B cell (primary cell): ENCODE measurements around the gene PRM1.

Experiments used
- CTCF ChIP-seq: fragments of 200-600 bp; IDR thresholded peaks from one replicate; pipeline ENCODE4 v1.8.0; 2022; ENCODE audit warnings: antibody characterized with exemption, mild to moderate bottlenecking
- EZH2 ChIP-seq: IDR thresholded peaks from 2 replicates; pipeline ENCODE4 v1.6.1; 2012; ENCODE audit warnings: borderline replicate concordance, low read depth, mild to moderate bottlenecking, moderate library complexity, low read length; ENCODE audit not compliant: insufficient read depth, poor library complexity, severe bottlenecking

DNA sequence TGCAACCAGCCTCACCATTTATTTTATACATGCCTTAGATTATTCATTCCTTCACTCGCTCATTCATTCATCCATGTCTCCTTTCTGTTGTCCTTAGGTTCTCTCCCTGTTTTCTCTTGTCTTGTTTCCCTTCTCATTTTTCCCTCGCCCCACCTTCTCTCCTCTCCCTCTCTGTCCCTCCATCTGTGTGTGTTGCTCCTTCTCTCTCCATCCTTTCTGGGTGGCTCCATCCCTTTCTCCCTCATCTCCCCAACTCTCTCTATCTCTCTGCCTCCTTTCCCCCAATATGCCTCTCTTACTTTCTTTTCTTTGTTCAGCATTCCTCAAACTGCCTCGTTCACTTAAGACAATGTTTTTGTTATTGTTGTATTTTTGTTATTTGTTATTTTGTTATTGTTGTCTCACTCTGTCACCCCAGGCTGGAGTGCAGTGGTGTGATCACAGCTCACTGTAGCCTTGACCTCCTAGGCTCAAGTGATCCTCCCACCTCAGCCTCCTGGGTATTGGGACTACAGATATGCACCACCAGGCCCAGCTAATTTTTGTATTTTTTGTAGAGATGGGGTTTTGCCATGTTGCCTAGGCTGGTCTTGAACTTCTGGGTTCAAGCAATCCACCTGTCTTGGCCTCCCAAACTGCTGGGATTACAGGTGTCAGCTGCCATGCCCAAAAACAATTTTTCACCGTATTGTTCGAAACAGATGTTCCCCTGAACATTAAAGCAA lies 39.5 kb downstream of the PRM1 start:
- TF ChIP-seq CTCF (no peak), EZH2 (no peak)
